Neural progenitor cell (in vitro differentiated cells): Measurements from ENCODE around the gene SPTB. TPM values are rescaled to one million over a fixed set of nuclear protein-coding genes. Genes with fewer than 3 reads are reported as not detected.
A peak's percentile ranks its signal among the peaks of the same experiment; 100 is the strongest.

Experiments used
- DNase-seq: peaks from one replicate; pipeline ENCODE4 v3.0.0-alpha.2; 2016; ENCODE audit warnings: low spot score
- H2AFZ ChIP-seq: fragments of 200-600 bp; sonication (generic); replicated peaks from 2 replicates; pipeline ENCODE4 v1.6.1; 2016; ENCODE audit warnings: antibody characterized with exemption
- H3F3A ChIP-seq: fragments of 200-600 bp; sonication (generic); 2 replicates; pipeline ENCODE4 v1.6.1; 2016; ENCODE audit warnings: antibody characterized with exemption, low read depth
- H3K27ac ChIP-seq: fragments of 200-600 bp; sonication (generic); 2 replicates; pipeline ENCODE4 v1.5.1; 2016; ENCODE audit warnings: mild to moderate bottlenecking
- H3K27me3 ChIP-seq: fragments of 200-600 bp; sonication (generic); 2 replicates; pipeline ENCODE4 v1.6.1; 2016; ENCODE audit warnings: mild to moderate bottlenecking, moderate library complexity
- H3K36me3 ChIP-seq: fragments of 200-600 bp; sonication (generic); 2 replicates; pipeline ENCODE4 v1.5.1; 2016
- H3K4me1 ChIP-seq: fragments of 200-600 bp; sonication (generic); 2 replicates; pipeline ENCODE4 v1.6.1; 2016; ENCODE audit warnings: mixed run types
- H3K4me2 ChIP-seq: fragments of 200-600 bp; sonication (generic); 2 replicates; pipeline ENCODE4 v1.6.1; 2016
- H3K4me3 ChIP-seq: fragments of 200-600 bp; sonication (generic); 2 replicates; pipeline ENCODE4 v1.5.1; 2016
- H3K79me2 ChIP-seq: fragments of 200-600 bp; sonication (generic); 2 replicates; pipeline ENCODE4 v1.6.1; 2016; ENCODE audit warnings: low read depth
- H3K9ac ChIP-seq: fragments of 200-600 bp; sonication (generic); 2 replicates; pipeline ENCODE4 v1.6.1; 2016
- H3K9me3 ChIP-seq: fragments of 200-600 bp; sonication (generic); 2 replicates; pipeline ENCODE4 v1.5.1; 2016; ENCODE audit warnings: low read depth
- H4K20me1 ChIP-seq: fragments of 200-600 bp; sonication (generic); 2 replicates; pipeline ENCODE4 v1.6.1; 2016; ENCODE audit warnings: low read depth
- H3K27ac Mint-ChIP-seq: 3 replicates; pipeline ENCODE4 v1.8.0; 2021; ENCODE audit warnings: mixed read lengths
- H3K27me3 Mint-ChIP-seq: 2 replicates; pipeline ENCODE4 v1.8.0; 2022; ENCODE audit warnings: low read depth, mild to moderate bottlenecking, inconsistent platforms, moderate library complexity, mixed read lengths; ENCODE audit not compliant: insufficient read depth
- H3K36me3 Mint-ChIP-seq: 3 replicates; pipeline ENCODE4 v1.8.0; 2021; ENCODE audit warnings: mixed read lengths
- H3K4me1 Mint-ChIP-seq: 3 replicates; pipeline ENCODE4 v1.8.0; 2021; ENCODE audit warnings: mixed read lengths
- H3K4me3 Mint-ChIP-seq: 3 replicates; pipeline ENCODE4 v1.8.0; 2021; ENCODE audit warnings: mild to moderate bottlenecking, moderate library complexity, mixed read lengths
- H3K9me3 Mint-ChIP-seq: 3 replicates; pipeline ENCODE4 v1.8.0; 2020; ENCODE audit warnings: mixed read lengths
- EZH2 ChIP-seq: fragments of 200-600 bp; sonication (generic); IDR thresholded peaks from 2 replicates; pipeline ENCODE4 v1.6.1; 2017; ENCODE audit warnings: antibody characterized with exemption, mild to moderate bottlenecking, moderate library complexity
- EZH2phosphoT487 ChIP-seq: fragments of 200-600 bp; sonication (generic); IDR thresholded peaks from 2 replicates; pipeline ENCODE4 v1.6.1; 2017; ENCODE audit warnings: antibody characterized with exemption
- total RNA-seq: library from RNA; depleted of rRNA; stranded (reverse); fragments of >200 nt; gene quantifications from 2 replicates; pipeline ENCODE4 v1.2.3, GENCODE V29; 2015; ENCODE audit warnings: low replicate concordance
- TF ChIP-seq, protein P1 (sequence below): fragments of 200-600 bp; sonication (generic); IDR thresholded peaks from 2 replicates; pipeline ENCODE4 v1.5.1; 2017; ENCODE audit warnings: antibody characterized with exemption, mild to moderate bottlenecking

SPTB gene
- total RNA-seq, 1 donor from 2014 or later, result 0.09 TPM

DNA sequence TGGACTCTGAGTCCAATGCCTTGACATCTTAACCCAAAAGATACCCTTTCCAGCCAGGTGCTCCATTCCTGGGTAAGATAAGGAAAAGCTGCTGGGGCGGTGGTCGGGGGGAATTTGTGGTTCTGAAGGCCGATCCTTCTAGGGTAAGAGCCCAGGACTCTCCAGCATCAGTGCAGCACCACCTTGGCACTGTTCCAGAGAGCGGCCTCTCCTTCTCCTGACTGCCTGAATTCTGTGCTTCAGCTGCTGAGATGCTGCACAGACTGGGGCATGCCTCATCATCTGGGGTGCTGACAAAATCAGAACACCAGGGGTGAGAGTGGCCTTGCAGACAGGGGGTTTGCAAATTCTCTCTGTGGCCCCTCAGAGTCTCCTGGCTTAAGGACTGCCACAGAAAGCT lies 87.5 kb downstream of the SPTB start:
- Histone ChIP-seq H3K79me2 (no peaks in the 10 kb centered on the region), H3K9me3 (no peaks in the 10 kb centered on the region), H3K4me3 (no peak overlapping the region), H2AFZ (no peak overlapping the region), H3K27ac (no peak overlapping the region), H3F3A (peaks cover 20% of the 10 kb centered on the region), H3K4me2 (no peak overlapping the region), H3K4me1 (peaks cover 23% of the 10 kb centered on the region), H3K9ac (no peak overlapping the region), H3K36me3 (no peaks in the 10 kb centered on the region), H3K27me3 (no peaks in the 10 kb centered on the region), H4K20me1 (no peaks in the 10 kb centered on the region)
- no peak overlapping the region for H3K27ac Mint-ChIP-seq
- H3K36me3 Mint-ChIP-seq, result no peaks in the 10 kb centered on the region
- DNase-seq, result no peak
- H3K4me3 Mint-ChIP-seq, result no peak overlapping the region
- no peaks in the 10 kb centered on the region for H3K27me3 Mint-ChIP-seq
- no peaks in the 10 kb centered on the region for H3K9me3 Mint-ChIP-seq
- TF ChIP-seq EZH2phosphoT487, result no peak
- TF ChIP-seq, protein P1, sequence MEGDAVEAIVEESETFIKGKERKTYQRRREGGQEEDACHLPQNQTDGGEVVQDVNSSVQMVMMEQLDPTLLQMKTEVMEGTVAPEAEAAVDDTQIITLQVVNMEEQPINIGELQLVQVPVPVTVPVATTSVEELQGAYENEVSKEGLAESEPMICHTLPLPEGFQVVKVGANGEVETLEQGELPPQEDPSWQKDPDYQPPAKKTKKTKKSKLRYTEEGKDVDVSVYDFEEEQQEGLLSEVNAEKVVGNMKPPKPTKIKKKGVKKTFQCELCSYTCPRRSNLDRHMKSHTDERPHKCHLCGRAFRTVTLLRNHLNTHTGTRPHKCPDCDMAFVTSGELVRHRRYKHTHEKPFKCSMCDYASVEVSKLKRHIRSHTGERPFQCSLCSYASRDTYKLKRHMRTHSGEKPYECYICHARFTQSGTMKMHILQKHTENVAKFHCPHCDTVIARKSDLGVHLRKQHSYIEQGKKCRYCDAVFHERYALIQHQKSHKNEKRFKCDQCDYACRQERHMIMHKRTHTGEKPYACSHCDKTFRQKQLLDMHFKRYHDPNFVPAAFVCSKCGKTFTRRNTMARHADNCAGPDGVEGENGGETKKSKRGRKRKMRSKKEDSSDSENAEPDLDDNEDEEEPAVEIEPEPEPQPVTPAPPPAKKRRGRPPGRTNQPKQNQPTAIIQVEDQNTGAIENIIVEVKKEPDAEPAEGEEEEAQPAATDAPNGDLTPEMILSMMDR, result no peak
- TF ChIP-seq EZH2, result no peak
- peaks cover 11% of the 10 kb centered on the region for H3K4me1 Mint-ChIP-seq

DNA sequence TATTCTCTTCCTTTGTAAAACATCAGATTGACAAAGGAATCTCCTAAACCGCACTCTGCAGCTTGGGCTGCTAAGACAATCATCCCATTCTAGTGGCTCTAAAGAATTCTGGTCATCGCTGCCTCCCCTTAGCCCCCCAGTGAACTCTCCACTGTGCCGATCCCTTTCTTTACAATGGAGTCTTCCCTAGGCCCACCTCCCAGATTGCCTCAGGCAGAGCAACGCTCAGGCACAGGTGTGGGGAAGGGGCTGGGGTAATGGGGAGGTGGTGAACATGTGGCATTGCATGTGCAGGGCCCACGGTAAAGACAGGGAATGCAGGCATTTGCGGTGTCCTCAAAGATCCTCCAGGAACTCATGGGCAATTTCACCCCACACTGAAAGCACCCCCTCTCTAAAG lies 89.2 kb downstream of the SPTB start:
- H3K4me3 Mint-ChIP-seq, result no peak overlapping the region
- Histone ChIP-seq H3K27me3 (no peaks in the 10 kb centered on the region), H3K79me2 (no peaks in the 10 kb centered on the region), H2AFZ (no peak overlapping the region), H3K9ac (no peak overlapping the region), H3K4me2 (peak overlapping the region; percentile 43), H3K4me3 (no peak overlapping the region), H3K9me3 (no peaks in the 10 kb centered on the region), H3K4me1 (peaks cover 23% of the 10 kb centered on the region), H3F3A (peaks cover 20% of the 10 kb centered on the region), H3K27ac (peak overlapping the region; percentile 60), H3K36me3 (no peaks in the 10 kb centered on the region), H4K20me1 (no peaks in the 10 kb centered on the region)
- DNase-seq, result peak; percentile 77
- H3K27ac Mint-ChIP-seq, result no peak overlapping the region
- peaks cover 3% of the 10 kb centered on the region for H3K27me3 Mint-ChIP-seq
- TF ChIP-seq, protein P1, result no peak
- TF ChIP-seq EZH2 (no peak), EZH2phosphoT487 (no peak)
- no peaks in the 10 kb centered on the region for H3K9me3 Mint-ChIP-seq
- no peaks in the 10 kb centered on the region for H3K36me3 Mint-ChIP-seq
- H3K4me1 Mint-ChIP-seq, result peaks cover 11% of the 10 kb centered on the region

DNA sequence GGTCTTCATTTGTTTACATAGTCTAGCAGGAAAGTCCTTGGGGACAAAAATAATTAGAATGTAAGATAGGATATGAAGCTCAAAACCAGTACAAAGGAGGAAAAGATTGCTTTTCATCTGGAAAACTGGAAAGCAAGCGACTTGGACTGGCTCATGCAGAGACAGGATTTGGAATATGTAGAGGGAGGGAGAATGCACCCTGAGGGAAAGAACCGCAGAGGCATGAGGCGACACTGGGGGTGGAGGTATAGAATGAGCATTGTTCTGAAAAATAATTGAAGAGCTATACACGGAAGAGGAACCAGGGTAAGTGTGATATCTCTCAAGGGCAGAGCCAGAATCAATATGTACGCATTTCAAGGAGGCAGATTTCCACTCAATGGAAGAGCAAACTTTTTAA lies 90.0 kb downstream of the SPTB start:
- H3K9me3 ChIP-seq, result no peaks in the 10 kb centered on the region

More for the DNA sequence above, 90.0 kb downstream of the SPTB start:
- Mint-ChIP-seq H3K27me3 (peaks cover 3% of the 10 kb centered on the region), H3K4me1 (peaks cover 11% of the 10 kb centered on the region), H3K36me3 (no peaks in the 10 kb centered on the region), H3K9me3 (no peaks in the 10 kb centered on the region), H3K4me3 (no peak overlapping the region), H3K27ac (no peak overlapping the region)
- H2AFZ ChIP-seq, result peak overlapping the region; percentile 22
- peak overlapping the region; percentile 60 for H3K27ac ChIP-seq
- no peak for TF ChIP-seq EZH2phosphoT487
- TF ChIP-seq EZH2, result no peak
- TF ChIP-seq, protein P1, result no peak
- peak overlapping the region; percentile 43 for H3K4me2 ChIP-seq
- H3K27me3 ChIP-seq, result no peaks in the 10 kb centered on the region
- H3K4me1 ChIP-seq, result peaks cover 23% of the 10 kb centered on the region
- H3F3A ChIP-seq, result peaks cover 20% of the 10 kb centered on the region
- no peaks in the 10 kb centered on the region for H4K20me1 ChIP-seq
- no peaks in the 10 kb centered on the region for H3K79me2 ChIP-seq
- DNase-seq, result no peak
- H3K9ac ChIP-seq, result no peak overlapping the region
- no peak overlapping the region for H3K4me3 ChIP-seq
- no peaks in the 10 kb centered on the region for H3K36me3 ChIP-seq
